OCI-LY3 (cell line): Measurements from ENCODE around the gene BPTF.

ENCODE experiments used
- CTCF ChIP-seq: fragments of 200-600, 300-600 bp; sonication (generic); IDR thresholded peaks from 2 replicates; pipeline ENCODE4 v1.5.1; 2014; ENCODE audit warnings: antibody characterized with exemption, low read length, low read depth
- EZH2phosphoT487 ChIP-seq: fragments of 200-600 bp; shearing (Covaris generic); IDR thresholded peaks from 2 replicates; pipeline ENCODE4 v1.6.1; 2018; ENCODE audit warnings: antibody characterized with exemption, mixed run types, low read depth

GRCh38 chr17:67821871-67822367, 3.4 kb upstream of the BPTF start:
- TF ChIP-seq CTCF (no peak), EZH2phosphoT487 (no peak)
